MCF 10A (cell line): Measurements from ENCODE around the gene TMEM238. TPM values are rescaled to one million over a fixed set of nuclear protein-coding genes. Genes with fewer than 3 reads are reported as not detected.

Experiments
- BruUV-seq: library from RNA; stranded (reverse); fragments of 400-500 nt; replicated peaks from 2 replicates; lab custom pipeline; 2021; lab: Mats Ljungman, UMichigan
- CTCF ChIA-PET: fragments of 300-600 bp; sonication (Branson Sonifier 250); formaldehyde crosslinking; extraction: SDS; loops from one replicate; lab custom pipeline; 2021; ENCODE audit warnings: antibody characterized with exemption, inconsistent platforms; lab: Yijun Ruan, JAX
- POLR2A ChIA-PET: fragments of 300-600, 350-650 bp; sonication (Branson Sonifier 250); formaldehyde crosslinking; extraction: SDS; loops from one replicate; lab custom pipeline; 2020; ENCODE audit warnings: antibody characterized with exemption, inconsistent platforms; lab: Yijun Ruan, JAX
- DNase-seq: peaks from one replicate; pipeline ENCODE4 v3.0.0-alpha.2; 2018; ENCODE audit not compliant: unreplicated experiment
- H3K27ac Mint-ChIP-seq: one replicate; pipeline ENCODE4 v1.8.0; 2022; ENCODE audit warnings: mild to moderate bottlenecking, low read depth, mixed read lengths; ENCODE audit not compliant: unreplicated experiment
- H3K27me3 Mint-ChIP-seq: one replicate; pipeline ENCODE4 v1.8.0; 2022; ENCODE audit warnings: mixed read lengths; ENCODE audit not compliant: insufficient read depth, unreplicated experiment
- H3K36me3 Mint-ChIP-seq: one replicate; pipeline ENCODE4 v1.8.0; 2022; ENCODE audit warnings: mild to moderate bottlenecking, moderate library complexity, mixed read lengths; ENCODE audit not compliant: insufficient read depth, unreplicated experiment
- H3K4me1 Mint-ChIP-seq: one replicate; pipeline ENCODE4 v1.8.0; 2022; ENCODE audit warnings: mixed read lengths; ENCODE audit not compliant: insufficient read depth, unreplicated experiment
- H3K4me3 Mint-ChIP-seq: one replicate; pipeline ENCODE4 v1.8.0; 2022; ENCODE audit warnings: mild to moderate bottlenecking, moderate library complexity, mixed read lengths; ENCODE audit not compliant: unreplicated experiment
- H3K9me3 Mint-ChIP-seq: one replicate; pipeline ENCODE4 v1.8.0; 2022; ENCODE audit warnings: mixed read lengths; ENCODE audit not compliant: unreplicated experiment
- CTCF ChIP-seq: fragments of 200-600 bp; IDR thresholded peaks from one replicate; pipeline ENCODE4 v1.8.0; 2022; ENCODE audit warnings: antibody characterized with exemption, mild to moderate bottlenecking; ENCODE audit not compliant: unreplicated experiment
- intact Hi-C: fragments of 100-400 bp; cut with micrococcal nuclease; formaldehyde crosslinking; loops from 2 replicates; pipeline ENCODE4 v1.14.1; 2022
- total RNA-seq: library from RNA; stranded (reverse); gene quantifications from 2 replicates; pipeline ENCODE4 v1.2.3, GENCODE V29; 2022

TMEM238 gene
- total RNA-seq, 1 experiment from 2014 or later = 14.9 TPM

GRCh38 chr19:55365245-55365644, 18.8 kb downstream of the TMEM238 start:
- no peak for TF ChIP-seq CTCF
- Mint-ChIP-seq H3K9me3 (no peaks in the 10 kb centered on the region), H3K4me3 (no peak overlapping the region), H3K27me3 (peaks cover 4% of the 10 kb centered on the region), H3K4me1 (peaks cover 6% of the 10 kb centered on the region), H3K36me3 (peaks cover 6% of the 10 kb centered on the region), H3K27ac (no peak overlapping the region)
- intact Hi-C loops = no loop called here
- CTCF ChIA-PET = interaction anchor here (1.4 kb wide), 1 partner anchor 17 kb away, joined by 5 read pairs; no protein-coding TSS in a partner anchor
- POLR2A ChIA-PET = no interaction called here
- DNase-seq = no peak
- no TSS peak for BruUV-seq

GRCh38 chr19:55362990-55363716, 20.9 kb downstream of the TMEM238 start, which contains the start of gene GARIN5B:
GARIN5B (minus strand) TSS chr19:55363260; CDS start chr19:55363066, 194 bp downstream.
- Mint-ChIP-seq H3K4me3 (no peak within 1 kb of the TSS), H3K27ac (no peak within 1 kb of the TSS), H3K36me3 (no peaks in the 10 kb centered on the region), H3K27me3 (no peaks in the 10 kb centered on the region), H3K9me3 (no peaks in the 10 kb centered on the region), H3K4me1 (no peaks in the 10 kb centered on the region)
- TF ChIP-seq CTCF = no peak
- no peak for DNase-seq
- ChIA-PET POLR2A (interaction anchor here (0.6 to 0.9 kb wide), 2 partner anchors 15 to 24 kb away, joined by 3 to 4 read pairs; partner anchors contain the start of gene KMT5C), CTCF (no interaction called here)
- intact Hi-C loops = no loop called here
- BruUV-seq = no TSS peak

GRCh38 chr19:55362174-55362989, 21.7 kb downstream of the TMEM238 start:
- TF ChIP-seq CTCF = no peak
- H3K4me3 Mint-ChIP-seq = no peak overlapping the region
- CTCF ChIA-PET = no interaction called here
- POLR2A ChIA-PET = interaction anchor here (1.0 to 1.2 kb wide), 3 partner anchors 9 to 25 kb away, joined by 3 to 6 read pairs (median 3); no protein-coding TSS in a partner anchor
- H3K27ac Mint-ChIP-seq = no peak overlapping the region
- H3K9me3 Mint-ChIP-seq = no peaks in the 10 kb centered on the region
- BruUV-seq = no TSS peak
- intact Hi-C loops = no loop called here
- no peak for DNase-seq
- H3K27me3 Mint-ChIP-seq = peaks cover 5% of the 10 kb centered on the region
- no peaks in the 10 kb centered on the region for H3K36me3 Mint-ChIP-seq
- no peaks in the 10 kb centered on the region for H3K4me1 Mint-ChIP-seq

- H3K27ac Mint-ChIP-seq = no peak overlapping the region
- ChIA-PET POLR2A (interaction anchor here (1.2 kb wide), 1 partner anchor 22 kb away, joined by 3 read pairs; no protein-coding TSS in a partner anchor), CTCF (interaction anchor here (0.8 kb wide), 1 partner anchor 60 kb away, joined by 4 read pairs; no protein-coding TSS in a partner anchor)
Measured at GRCh38 chr19:55360902-55361301, 23.2 kb downstream of the TMEM238 start.

More at GRCh38 chr19:55360902-55361301, 23.2 kb downstream of the TMEM238 start:
- Mint-ChIP-seq H3K9me3 (no peaks in the 10 kb centered on the region), H3K36me3 (no peaks in the 10 kb centered on the region), H3K4me1 (no peaks in the 10 kb centered on the region), H3K27me3 (peaks cover 13% of the 10 kb centered on the region), H3K4me3 (no peak overlapping the region)
- no peak for TF ChIP-seq CTCF
- BruUV-seq = no TSS peak
- intact Hi-C loops = no loop called here
- DNase-seq = no peak
